ENCODE results near the gene GNAQ.

- TF ChIP-seq, protein P1, sequence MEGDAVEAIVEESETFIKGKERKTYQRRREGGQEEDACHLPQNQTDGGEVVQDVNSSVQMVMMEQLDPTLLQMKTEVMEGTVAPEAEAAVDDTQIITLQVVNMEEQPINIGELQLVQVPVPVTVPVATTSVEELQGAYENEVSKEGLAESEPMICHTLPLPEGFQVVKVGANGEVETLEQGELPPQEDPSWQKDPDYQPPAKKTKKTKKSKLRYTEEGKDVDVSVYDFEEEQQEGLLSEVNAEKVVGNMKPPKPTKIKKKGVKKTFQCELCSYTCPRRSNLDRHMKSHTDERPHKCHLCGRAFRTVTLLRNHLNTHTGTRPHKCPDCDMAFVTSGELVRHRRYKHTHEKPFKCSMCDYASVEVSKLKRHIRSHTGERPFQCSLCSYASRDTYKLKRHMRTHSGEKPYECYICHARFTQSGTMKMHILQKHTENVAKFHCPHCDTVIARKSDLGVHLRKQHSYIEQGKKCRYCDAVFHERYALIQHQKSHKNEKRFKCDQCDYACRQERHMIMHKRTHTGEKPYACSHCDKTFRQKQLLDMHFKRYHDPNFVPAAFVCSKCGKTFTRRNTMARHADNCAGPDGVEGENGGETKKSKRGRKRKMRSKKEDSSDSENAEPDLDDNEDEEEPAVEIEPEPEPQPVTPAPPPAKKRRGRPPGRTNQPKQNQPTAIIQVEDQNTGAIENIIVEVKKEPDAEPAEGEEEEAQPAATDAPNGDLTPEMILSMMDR (IDR thresholded peaks at IDR 0.05; ENCODE audit: low read depth, low read length, poor library complexity, severe bottlenecking): no peak
- no peak for TF ChIP-seq EZH2phosphoT487 (IDR thresholded peaks at IDR 0.05; ENCODE audit: borderline replicate concordance, low read length)
These were observed 97.6 kb downstream of the GNAQ start for GRCh38 chr9:77933976-77934375.

All from DOHH2 (cell line).